ENCODE data around the gene C6orf47.

The C6orf47 gene

DNA sequence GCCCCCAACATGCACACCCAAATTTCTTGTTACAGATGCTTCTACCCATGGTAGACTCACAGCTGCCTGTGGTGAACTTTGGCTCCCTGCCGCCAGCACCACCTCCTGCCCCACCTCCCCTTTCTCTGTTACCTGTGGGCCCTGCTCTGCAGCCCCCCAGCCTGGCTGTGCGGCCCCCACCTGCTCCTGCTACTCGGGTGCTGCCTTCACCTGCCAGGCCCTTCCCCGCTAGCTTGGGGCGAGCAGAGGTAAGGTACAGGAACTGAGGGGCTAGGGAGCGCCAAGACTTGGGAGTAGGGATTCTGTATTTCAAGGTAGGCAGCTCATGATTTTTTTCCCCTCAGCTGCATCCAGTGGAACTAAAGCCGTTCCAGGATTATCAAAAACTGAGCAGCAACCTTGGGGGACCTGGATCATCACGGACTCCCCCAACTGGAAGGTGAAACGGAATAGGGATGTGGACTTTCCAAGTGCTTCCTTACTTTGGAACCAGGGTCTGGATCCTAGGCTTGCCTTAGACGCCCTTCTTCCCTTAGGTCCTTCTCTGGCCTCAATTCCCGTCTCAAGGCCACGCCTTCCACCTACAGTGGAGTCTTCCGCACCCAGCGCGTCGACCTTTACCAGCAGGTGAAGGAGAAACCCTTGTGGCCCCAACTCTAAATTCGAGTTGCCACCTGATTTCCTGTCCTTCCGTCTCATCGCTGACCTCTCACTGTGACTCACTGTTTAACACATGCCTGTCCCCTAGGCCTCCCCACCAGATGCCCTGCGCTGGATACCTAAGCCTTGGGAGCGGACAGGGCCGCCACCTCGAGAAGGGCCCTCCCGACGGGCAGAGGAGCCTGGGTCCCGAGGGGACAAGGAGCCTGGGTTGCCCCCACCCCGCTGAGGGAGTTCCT lies 23.6 kb downstream of the C6orf47 start:
- DNase-seq (ENCODE audit: low read depth in 2 of 2), result no peak

DNA sequence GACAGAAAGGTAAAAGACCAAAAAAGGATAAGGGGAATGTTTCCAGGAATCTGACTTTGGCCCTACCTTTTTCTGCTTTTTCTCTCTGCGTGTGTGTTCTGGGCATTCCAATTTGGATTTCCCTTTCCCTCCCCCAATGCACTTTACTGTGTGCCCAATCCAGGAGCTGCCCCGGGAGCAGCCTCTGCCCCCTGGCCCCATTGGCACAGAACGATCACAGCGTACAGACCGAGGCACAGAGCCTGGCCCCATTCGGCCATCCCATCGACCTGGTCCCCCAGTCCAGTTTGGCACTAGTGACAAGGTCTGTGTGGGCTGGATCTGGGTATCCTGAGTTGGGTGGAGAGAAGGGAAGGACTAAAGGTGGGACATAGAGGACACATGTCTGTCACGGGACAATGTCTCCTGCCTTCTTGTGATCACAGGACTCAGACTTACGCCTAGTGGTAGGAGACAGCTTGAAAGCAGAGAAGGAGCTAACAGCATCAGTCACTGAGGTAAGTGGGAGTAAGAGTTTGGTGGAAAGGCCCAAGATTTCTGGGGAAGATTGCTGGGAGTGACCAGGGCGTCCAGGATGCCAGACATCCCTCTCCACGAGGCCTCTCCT lies 25.5 kb downstream of the C6orf47 start:
- no peak for DNase-seq (ENCODE audit: low read depth in 2 of 2)

- no peak for DNase-seq (ENCODE audit: low read depth in 2 of 2)
These were observed 26.4 kb downstream of the C6orf47 start for GRCh38 chr6:31634131-31634530.

- no peak for DNase-seq (ENCODE audit: low read depth in 2 of 2)
These were observed 27.1 kb downstream of the C6orf47 start for GRCh38 chr6:31633447-31633846.

- DNase-seq (ENCODE audit: low read depth in 2 of 2), result no peak
These were observed 28.2 kb downstream of the C6orf47 start for GRCh38 chr6:31632279-31632946.

GRCh38 chr6:31631681-31632278 lies 28.8 kb downstream of the C6orf47 start:
- no peak for DNase-seq (ENCODE audit: low read depth in 2 of 2)

DNA sequence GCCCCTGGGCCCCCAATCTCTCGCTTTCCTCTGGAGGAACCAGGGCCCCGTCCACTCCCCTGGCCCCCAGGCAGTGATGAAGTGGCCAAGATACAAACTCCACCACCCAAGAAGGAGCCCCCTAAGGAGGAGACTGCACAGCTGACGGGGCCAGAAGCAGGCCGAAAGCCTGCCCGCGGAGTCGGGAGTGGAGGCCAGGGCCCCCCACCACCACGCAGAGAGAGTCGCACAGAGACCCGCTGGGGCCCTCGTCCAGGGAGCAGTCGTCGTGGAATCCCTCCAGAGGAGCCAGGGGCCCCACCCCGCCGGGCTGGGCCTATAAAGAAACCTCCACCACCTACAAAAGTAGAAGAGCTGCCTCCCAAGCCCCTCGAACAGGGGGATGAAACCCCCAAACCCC lies 29.4 kb downstream of the C6orf47 start:
- no peak for DNase-seq (ENCODE audit: low read depth in 2 of 2)

DNA sequence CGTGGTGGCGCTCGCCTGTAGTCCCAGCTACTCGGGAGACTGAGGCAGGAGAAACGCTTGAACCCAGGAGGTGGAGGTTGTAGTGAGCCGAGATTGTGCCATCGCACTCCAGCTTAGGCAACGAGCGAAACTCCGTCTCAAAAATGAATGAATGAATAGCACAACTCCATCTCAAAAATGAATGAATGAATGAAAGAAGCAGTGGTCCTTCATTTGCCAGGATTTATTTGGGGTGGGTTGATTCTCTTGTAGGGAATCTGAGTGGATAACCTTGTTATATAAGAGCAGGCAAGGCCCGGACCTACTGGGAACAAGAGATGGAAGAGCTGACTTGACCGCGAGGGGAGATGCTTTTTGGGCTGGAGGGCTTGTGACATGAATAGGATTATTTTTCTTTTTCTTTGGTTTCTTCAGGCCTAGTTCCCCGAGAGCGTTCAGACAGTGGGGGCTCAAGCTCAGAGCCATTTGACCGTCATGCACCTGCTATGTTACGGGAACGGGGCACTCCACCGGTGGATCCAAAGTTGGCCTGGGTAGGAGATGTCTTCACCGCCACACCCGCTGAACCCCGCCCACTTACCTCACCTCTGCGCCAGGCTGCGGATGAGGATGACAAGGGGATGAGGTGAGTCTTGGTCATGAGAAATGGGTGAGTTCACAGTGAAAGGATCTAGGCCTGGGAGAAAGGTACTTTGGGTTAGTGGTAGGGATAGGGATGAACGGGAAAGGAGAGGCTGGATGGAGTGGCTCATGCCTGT lies 30.2 kb downstream of the C6orf47 start:
- no peak for DNase-seq (ENCODE audit: low read depth in 2 of 2)

DNA sequence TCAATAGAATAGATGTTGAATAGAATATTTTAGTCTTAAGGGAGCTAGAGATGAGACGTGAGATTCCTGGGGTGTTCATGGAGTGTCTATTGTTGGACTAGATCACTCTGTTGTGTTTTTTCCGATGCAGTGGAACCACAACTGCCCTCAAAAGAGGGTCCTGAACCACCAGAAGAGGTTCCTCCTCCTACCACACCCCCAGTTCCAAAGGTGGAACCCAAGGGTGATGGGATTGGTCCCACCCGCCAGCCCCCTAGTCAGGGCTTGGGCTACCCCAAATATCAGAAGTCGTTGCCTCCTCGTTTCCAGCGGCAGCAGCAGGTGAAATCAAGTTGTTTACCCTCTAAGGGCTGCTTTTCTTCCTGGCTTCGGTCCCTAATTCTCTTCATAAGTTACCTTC lies 31.6 kb downstream of the C6orf47 start:
- DNase-seq (ENCODE audit: low read depth in 2 of 2), result no peak

DNA sequence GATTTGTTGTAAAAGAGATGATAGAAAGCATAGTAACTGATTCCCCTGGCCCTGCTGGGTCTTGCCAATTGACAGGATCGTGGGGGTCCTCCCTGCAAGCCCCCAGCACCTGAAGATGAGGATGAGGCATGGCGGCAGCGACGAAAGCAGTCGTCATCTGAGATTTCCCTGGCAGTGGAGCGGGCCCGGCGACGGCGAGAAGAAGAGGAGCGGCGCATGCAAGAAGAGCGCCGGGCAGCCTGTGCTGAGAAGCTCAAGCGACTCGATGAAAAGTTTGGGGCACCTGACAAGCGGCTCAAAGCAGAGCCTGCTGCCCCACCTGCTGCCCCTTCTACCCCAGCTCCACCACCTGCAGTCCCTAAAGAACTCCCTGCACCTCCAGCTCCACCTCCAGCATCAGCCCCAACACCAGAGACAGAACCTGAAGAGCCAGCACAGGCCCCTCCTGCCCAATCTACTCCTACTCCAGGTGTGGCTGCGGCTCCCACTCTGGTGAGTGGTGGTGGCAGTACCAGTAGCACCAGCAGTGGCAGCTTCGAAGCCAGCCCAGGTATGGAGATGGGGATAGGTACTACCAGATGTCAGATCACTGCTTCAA lies 32.8 kb downstream of the C6orf47 start:
- no peak for DNase-seq (ENCODE audit: low read depth in 2 of 2)

- no peak for DNase-seq (ENCODE audit: low read depth in 2 of 2)
These were observed 33.6 kb downstream of the C6orf47 start for GRCh38 chr6:31626952-31627351.

DNA sequence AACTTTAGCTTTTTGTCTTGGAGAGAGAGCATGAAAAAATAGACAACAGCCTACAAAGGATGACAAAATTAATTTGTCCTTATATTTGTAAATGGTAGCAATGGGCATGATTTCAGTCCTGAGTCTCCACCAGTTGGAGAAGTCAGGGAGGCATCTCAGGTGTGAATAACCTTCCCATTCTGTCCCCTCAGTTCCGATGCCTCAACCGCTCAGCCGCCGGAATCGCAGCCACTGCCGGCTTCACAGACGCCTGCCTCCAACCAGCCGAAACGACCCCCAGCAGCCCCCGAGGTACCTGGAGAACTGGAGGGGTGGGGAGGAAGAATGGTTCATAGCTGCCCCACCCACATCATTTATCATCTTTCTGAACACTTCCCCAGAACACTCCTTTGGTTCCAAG lies 36.5 kb downstream of the C6orf47 start:
- no peak for DNase-seq (ENCODE audit: low read depth in 2 of 2)

- DNase-seq (ENCODE audit: low read depth in 2 of 2), result no peak
These were observed 37.9 kb downstream of the C6orf47 start for GRCh38 chr6:31622684-31623091.

- DNase-seq (ENCODE audit: low read depth in 2 of 2), result no peak
These were observed 38.6 kb downstream of the C6orf47 start for GRCh38 chr6:31621991-31622390.

DNA sequence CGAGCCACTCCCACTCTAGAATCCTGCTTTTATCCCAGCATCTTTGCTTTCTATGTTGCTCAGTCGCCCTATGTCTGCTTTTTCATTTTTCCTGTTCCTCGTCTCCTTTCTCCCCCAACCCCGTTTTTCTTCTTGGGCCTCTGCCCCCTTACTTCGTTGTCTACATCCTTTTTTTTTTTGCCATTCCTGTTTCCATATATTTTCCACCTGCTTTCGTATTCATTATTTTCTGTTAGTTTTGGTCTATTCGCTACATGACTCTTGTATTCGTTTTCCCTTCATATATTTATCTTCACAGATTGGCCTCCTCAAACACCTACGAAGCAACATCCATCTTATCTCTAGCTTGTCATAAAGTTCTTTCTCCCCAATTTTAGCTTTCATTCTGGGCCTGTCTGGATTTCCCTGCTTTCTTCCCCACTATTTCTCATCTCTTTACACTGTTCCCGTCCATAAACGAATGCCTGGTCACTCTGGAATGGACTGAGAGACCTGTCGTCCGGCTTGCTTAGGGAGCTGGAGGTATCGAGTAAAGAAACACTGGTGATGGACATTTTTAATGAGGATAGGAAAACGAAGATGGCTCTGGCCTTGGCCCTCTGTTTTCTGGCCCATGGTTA lies 39.1 kb downstream of the C6orf47 start:
- no peak for DNase-seq (ENCODE audit: low read depth in 2 of 2)

DNA sequence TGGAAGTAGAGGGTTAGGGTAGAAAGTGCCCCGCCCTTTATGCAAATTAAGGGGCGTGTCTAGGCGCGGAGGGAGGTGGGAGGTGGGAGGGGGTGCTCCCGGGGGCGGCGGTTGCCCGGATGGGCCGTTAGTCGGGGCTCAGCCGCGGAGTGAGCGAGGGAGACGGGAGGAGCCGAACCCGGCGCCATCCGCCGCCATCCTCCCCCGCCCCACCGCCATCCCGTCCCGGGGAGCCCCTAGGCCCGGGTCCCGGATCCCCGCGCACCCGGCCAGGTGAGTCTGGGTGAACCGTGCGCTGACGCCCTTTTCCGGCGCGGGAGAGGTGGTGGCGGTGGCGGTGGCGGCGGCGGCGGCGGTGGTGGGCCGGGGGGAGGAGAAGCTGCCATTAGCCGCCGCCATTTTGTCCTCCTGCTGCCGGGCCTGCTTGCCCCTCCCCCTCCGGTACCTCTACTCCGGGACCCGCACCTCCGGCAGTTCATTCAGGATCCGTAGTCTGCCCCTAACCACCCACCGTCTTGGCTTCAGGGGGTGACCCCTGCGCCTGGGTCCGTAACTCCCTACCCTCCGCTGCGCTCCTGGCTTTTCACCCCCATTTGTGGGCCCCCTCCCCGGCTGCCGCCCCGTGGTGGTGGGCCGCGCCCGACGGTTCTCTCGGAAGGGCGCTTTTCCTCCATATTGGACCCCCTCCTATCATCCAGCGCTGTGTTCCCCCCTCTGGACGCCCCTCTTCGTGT lies 39.8 kb downstream of the C6orf47 start, which contains the start of gene PRRC2A:
Gene PRRC2A (plus strand): TSS at position 130 of the 734 bp plus-strand sequence. CDS start 2,075 bp downstream, outside the sequence.
- DNase-seq (ENCODE audit: low read depth in 2 of 2), result peak; percentile 92 to 94

DNA sequence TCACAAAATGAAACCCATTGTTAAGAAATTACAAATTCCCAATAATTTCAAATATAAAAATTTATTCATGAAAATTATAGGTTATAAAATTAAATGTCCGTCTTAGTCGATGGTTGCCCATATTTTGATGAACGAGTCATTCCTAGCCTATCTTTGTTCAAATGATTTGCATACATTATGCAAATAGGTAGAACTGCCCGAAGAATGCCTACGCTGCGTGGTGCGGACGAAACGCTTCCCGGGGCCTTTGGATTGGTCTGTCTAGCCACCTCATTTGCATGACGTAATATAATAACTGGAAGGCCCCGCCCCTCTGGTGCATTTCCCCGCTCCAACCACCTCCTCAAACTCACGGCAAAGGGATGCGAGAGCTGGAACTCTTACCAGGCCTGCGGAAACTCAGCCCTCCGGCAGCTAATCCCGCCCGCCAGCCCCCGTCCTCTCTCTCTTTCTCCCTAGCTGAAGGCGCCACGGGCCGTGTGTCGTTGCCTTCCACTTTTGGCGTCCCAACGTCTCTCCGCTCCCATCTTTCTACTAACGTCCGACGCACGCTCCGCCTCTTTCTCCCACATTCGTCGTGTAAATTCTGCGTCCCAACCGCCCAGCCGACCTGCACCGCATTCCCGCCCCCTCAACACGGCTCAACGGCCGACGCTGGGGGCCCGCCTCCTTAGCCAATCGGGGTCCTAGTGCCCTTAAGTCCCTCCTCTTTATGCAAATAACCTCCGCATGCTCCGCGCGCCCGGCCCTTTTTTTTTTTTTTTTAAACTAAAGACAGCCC lies 40.6 kb downstream of the C6orf47 start:
- DNase-seq (ENCODE audit: low read depth in 2 of 2), result peak; percentile 95

DNA sequence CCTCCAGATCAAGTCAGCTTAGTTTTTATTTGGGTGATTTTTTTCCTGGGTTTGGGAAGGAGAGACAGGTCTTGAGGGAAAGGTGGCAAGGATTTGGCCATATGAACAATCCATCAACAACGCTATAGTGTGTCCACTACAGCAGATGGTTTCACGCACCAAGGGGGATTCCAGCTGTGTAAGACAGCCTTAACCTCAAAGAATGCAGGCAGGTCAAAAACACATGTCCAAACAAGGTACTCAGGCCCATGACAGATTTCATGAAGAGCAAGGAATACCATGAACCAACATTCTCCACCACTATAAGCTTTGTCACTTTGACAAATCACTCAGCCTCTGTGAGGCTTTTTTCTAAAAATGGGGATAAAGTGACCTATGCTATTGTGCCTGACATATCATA lies 43.6 kb downstream of the C6orf47 start:
- no peak for DNase-seq (ENCODE audit: low read depth in 2 of 2)

DNA sequence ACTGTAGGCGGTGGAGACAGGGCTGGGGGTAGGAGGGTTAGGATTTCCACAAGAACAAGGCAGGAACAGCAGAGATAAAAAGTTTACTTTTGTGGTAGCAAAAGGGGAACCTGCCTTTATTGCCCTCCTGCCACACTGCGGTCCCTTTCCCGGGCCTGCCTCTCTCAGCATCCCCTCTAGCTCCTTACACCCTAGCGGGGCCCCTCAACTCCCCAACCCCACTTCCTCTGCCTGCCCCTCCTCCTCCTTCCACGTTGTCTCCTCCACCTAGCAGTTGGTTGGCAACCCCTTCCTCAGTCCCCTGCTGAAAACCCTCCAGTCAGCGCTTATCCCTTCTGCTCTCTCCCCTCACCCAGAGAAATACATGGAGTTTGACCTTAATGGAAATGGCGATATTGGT lies 44.8 kb downstream of the C6orf47 start:
- no peak for DNase-seq (ENCODE audit: low read depth in 2 of 2)

All from stimulated activated CD8-positive, alpha-beta memory T cell treated with anti-CD3 and anti-CD28 coated beads, Interleukin-2, amount 100 ng/mL, for 48 hours (primary cell).